Muscle of back (tissue), 13 donors: ENCODE results near the gene TMED6. TPM values are rescaled to one million over a fixed set of nuclear protein-coding genes. Genes with fewer than 3 reads are reported as not detected.

ENCODE experiments used
- DNase-seq, 3 donors: peaks; one replicate each; pipeline versions ENCODE4 v3.0.0 to v3.0.0-alpha.2; 2013
- long read RNA-seq, 9 donors: transcript quantifications; one replicate each; lab custom pipeline, GENCODE V29; 2026
- polyA plus RNA-seq, 10 donors: library from polyadenylated mRNA; unstranded; fragments of 120-200 nt; gene quantifications; one replicate each; pipeline ENCODE4 v1.2.1, GENCODE V29; 2013; ENCODE audit not compliant: insufficient read length in 10 of 10

TMED6 gene
- 1 to 10 TPM in 7 of 10 donors, under 1 TPM in 3; 0.80 to 2.0 (median 1.4) TPM for polyA plus RNA-seq
- long read RNA-seq, donor 1 = 0 reads
- long read RNA-seq, donor 2 = 0 reads
- long read RNA-seq, donor 3 = 0 reads
- long read RNA-seq, donor 4 = 0 reads
- long read RNA-seq, donor 5 = 0 reads
- long read RNA-seq, donor 6 = 0 reads
- long read RNA-seq, donor 7 = 0 reads
- long read RNA-seq, donor 8 = 0 reads
- long read RNA-seq, donor 9 = 0 reads

DNA sequence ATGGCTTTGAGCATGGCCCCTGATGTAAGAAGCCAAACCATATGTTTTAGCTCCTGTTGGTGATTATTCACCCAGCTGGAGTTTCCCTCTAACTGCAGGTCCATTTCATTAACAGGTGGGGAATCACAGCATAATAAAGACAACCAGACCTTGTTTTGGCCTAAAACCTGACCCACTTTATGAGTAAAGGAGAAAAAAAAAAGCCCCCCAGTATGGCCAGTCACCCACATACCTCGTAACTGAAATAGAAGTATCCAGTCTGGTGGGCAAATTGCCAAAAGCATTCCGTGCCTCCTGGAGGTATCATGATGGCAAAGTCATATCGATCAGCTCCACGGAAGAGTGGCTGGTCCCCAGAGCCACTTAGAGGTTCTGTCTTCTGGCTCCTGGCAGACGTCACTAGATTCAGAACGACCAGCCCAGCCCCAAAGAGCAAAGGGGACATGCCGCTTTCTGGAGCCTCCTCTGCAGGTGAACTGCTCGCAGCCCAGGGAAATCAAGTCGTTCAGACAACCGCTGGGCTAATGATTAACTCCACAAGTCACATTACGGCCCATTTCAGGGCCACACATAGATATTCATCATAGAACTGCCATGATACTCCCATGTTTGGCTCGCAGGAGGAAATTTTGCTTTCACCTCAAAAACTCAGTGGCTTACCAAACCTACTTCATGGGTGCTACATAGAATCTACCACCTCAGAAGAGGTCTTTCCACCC lies at the start of gene TMED6:
Gene TMED6 (minus strand): TSS at position 478 of the 719 bp plus-strand sequence. CDS start 33 bp downstream, at position 445.
- DNase-seq = no peak

DNA sequence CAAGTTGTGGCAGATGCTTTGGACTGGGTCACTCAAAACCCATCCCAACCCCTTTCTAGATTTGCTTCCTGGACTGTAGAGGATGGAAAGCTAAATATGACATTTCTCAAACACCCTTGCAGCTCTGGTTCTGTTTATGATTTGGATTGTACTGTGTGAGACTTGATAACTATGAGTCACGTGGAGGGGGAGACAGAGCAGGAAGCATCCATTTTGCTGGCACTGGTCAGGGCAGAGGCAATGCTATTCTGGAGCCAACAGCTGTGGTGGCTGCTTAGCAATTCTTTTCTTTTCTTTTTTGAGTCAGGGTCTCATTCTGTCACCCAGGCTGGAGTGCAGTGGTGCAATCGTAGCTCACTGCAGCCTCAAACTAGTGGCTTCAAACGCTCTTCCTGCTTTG lies 47.8 kb upstream of the TMED6 start:
- DNase-seq = no peak

DNA sequence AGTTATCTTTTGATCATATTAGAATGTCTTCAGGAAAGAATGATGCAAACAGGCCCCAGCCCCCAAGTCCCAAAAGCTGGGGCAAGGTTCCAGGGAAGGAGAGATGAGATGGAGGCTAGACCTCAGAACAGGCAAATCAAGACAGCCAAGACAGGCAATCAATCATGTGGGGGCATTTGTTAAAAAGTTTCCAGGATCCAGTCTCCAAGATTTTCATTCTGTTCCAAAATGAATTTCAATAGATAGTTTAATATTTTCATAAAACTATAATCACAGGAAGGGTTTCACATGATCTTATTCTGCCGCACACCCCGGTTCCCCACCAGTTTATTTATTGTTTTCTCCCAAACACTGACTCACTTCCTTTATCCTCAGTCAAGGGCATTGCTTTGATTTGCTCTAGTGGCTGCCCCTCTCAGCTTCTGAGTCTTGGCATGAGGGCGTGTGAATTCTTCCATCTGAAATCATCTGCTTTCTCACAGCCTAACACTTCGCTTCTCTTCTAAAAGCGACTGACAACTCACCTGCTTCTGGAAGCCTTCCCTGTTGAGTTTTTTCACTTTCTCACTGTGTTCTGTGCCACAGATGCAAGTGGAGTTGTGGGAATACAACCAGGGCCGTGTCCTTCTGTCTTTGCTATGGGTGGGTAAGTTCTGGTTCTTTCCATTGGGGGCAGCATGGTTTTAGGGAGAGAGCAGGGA lies 46.4 kb upstream of the TMED6 start:
- DNase-seq = peak; percentile 38 to 63 (median 53)

DNA sequence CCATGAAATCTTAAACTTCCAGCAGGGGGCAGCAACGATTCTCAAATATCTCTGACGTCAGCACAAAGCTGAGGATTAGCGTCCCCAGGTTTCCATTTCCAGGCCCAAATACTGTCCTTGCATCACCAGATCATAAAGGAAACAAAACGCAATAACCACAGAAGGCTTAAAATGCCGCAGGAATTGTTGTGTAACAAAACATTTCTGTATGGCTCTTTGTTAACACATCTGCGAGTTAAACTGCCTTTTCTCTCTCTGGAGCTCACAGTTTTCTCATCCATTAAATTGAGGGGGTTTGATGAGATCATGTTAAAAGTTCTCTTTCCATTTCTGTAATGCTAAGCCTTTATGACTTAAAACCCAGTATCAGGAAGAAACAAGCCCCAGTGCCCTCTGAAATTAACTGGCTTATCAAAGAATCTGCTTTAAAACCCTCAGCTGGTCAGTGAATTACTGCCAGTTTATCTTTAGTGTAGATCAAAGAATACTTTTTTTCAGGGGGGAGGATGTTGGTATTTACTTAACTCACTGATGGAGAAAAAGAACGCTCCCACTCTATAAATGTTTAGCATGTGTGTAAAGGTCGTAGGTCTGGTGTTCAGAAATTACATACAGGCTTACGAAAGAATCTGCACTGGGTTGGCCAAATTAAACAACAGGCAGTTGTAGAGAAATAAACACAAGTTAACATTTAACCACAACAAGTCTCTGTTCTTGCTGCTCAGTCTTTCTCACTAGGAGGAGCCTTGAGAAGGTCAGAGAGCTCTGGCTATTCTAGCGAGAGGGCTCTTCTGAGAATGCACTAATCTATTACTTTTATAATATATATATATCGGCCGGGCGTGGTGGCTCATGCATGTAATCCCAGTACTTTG lies 44.8 kb upstream of the TMED6 start:
- peak; percentile 89 to 93 (median 90) for DNase-seq

DNA sequence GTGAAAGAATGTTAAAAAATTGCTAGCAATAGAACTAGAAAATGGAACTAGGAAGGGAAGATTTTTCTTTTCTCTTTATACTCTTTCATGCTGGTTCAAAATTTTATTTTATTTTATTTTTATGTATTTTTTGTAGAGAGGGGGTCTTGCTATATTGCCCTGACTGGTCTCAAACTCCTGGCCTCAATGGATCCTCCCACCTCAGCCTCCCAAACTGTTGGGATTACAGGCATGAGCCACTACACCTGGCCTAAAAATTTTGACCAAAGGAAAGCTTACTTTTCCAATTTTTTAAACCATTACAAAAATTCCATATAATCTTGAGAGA lies 44.2 kb upstream of the TMED6 start:
- DNase-seq = no peak

DNA sequence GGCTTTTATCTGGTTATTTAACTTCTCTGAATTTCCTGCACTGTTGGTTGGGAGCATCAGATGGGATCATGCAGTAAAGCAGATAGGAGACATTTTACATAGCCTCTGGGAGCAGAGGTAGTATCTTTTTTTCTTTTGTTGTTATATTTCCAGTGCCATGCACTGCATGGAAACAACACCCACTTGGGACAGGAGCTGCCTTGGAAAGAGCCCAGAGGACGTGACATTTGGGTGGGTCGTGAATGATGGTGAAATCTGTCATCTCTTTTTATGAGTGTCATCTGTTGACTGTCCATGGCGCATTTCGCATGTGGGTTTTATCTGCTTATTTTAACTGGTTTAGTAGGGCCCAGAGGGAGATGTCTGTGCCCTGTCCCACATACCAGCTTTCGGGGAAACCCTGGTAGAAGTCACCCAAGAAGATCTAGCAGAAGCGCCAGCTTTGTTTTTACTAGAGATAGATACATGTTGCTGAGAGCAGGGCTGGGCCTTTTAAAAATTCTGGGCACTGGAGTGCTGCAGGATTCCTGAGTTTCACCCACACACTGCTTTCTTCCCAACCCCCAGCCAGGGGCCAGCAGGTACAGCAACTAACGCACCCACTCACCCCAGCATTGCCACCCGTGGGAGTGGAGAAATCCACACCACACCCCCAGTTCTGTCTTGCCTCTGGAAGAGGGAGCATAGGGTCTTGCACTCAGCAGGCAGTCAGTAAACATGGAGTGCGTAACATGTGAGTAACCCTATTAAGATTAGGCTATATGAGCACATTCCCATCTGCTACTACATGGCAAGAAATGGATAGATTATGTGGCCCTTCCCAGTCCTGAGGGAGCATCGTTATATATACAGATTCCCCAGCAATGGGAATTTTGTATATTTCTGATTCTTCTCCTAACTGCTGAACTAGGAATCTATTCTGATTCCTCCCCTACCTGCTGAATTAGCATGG lies 42.6 kb upstream of the TMED6 start:
- no peak for DNase-seq

DNA sequence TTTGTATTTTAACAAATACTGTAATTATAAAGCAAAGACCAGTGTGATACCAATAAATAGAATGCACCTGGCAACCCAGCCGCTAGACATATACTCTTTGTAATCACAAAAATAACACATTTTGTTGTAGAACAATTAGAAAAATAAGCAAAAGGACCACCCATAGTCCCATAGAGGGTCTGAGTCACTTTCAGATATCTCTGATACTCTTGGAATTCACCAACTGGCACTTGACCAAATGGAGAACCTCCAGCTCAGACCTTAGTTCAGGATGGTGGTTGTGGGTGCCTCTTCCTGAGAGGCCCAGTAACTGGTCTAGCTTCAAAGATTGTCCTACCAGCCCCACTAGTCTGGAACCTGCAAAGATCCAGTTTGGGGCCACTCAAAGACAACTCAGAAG lies 35.0 kb upstream of the TMED6 start:
- no peak for DNase-seq

DNA sequence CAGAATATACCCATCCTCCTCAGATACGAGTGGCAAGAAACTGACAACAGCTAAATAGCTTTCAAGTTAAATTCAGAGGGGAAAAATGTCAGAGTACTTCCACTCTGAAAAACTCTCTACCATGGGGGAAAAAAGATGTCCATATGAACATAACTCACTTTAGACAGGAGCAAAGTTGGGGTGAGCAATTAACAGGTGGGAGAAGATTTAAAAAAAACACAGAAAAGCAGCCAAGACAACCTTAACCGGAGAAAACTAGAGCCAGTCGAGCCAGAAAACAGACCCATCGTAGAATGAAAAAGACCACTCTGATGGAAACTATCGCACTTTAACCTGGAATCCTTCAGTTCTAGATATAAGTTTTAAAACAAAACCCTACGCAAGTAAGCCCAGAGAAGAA lies 33.4 kb upstream of the TMED6 start:
- DNase-seq = no peak

DNA sequence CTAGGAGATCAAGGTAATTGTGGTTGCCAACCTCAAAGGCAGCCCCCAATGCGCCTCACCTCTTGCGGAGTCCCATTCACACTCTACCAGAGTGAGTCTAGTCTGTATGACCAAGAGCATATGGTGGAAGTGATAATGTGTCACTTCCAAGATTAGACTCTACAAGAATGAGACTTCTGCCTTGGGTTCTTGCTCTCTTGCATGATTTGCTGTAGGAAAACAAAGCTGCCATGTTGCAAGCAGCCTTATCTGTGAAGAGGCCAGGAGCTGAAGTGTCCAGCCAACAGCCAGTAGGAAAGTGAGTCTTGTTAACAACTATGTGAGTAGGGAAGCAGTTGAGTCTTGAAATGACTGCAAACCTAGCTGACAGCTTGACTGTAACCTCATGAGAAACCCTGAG lies 30.8 kb upstream of the TMED6 start:
- DNase-seq = no peak

DNA sequence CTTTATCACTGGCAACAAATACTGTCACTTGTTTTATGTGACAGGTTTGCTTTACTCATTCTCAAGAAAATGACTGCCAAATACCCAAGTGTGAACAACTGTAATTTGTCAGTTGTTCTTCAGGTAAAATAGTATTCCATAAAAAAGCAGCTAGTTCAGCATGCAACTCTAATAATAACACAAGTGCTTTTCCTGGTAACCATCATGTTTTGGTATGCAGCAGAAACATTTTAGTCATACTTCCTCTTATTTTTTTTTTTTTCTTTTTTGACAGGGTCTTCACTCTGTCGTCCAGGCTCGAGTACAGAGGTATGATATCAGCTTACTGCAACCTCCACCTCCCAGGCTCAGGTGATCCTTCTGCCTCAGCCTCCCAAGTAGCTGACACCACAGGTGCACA lies 29.6 kb upstream of the TMED6 start:
- DNase-seq = no peak

DNA sequence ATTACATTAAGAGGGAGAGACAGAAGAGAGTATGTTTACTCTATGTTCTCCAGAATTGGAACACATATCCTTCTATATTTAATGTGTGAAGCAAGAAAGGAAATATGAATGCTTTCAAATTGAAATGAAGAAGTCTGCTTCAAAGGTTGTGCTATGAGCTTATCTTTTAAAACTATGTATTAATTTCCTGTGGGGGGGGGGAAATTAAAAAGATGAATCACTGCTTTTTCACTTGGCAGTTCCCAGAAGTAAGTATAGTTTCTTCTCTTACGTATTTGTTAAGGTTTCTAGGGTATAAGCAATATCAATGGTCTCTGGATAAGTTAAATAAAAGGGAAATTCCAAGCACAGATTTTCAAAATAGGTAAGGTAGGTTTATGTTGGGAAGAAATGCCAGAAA lies 27.2 kb upstream of the TMED6 start:
- no peak for DNase-seq

DNA sequence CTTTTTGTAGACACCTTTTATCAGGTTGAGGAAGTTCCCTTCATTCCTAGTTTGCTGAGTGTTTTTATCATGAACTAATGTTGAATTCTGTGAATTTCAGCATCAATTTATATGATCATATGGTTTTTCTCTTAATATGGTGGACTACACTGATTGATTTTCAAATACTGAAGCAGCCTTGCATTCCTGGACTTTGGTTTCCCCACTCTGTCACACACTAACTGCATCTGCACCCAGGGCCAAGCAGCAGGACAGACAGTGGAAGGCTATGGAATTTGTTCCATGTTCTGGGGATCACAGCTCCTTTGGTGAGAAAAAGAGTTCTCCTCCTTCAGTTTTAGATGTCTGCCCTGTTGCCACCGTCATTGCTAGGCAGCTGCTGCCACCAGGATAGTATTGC lies 26.4 kb upstream of the TMED6 start:
- DNase-seq = no peak

DNA sequence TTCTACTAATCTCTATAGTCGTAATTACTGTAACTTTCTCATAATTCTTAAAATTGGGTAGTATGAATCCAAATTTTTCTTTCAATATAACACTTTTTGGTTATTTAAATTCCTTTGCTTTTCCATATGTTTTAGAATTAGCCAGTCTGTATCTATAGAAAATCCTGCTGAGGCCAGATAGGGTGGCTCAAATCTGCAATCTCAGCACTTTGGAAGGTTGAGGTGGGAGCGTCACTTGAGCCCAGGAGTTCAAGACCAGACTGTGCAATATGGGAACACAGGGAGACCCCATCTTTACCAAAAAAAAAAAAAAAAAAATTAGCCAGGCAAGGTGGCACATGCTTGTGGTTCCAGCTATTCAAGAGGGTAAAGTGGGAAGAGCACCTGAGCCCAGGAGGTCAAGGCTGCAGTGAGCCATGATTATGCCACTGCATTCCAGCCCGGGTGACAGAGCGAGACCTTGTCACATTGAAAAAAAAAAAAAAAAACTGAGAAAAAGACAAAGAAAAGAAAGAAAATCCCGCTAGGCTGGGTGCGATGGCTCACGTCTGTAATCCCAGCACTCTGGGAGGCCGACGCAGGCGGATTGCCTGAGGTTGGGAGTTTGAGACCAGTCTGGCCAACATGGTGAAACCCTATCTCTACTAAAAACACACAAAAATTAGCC lies 24.9 kb upstream of the TMED6 start:
- no peak for DNase-seq

DNA sequence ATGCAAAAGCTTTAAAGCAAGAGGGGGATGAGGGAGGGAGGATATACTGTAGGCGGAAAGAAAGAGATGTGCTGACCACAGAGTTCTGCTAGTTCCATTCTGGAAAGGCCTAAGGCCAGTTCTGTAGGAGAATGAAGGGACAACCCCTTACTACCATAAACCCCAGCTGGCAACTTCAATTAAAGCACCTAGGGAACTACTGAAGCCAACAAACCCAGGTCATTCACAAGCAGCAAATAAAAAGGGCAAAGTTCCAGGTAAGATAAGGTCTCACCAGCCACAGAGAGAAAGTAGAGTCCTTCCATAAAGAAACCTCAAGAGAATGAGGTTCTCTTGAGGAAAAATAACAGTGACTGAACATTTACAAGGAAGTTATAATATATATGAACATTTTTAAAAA lies 21.4 kb upstream of the TMED6 start:
- no peak for DNase-seq

DNA sequence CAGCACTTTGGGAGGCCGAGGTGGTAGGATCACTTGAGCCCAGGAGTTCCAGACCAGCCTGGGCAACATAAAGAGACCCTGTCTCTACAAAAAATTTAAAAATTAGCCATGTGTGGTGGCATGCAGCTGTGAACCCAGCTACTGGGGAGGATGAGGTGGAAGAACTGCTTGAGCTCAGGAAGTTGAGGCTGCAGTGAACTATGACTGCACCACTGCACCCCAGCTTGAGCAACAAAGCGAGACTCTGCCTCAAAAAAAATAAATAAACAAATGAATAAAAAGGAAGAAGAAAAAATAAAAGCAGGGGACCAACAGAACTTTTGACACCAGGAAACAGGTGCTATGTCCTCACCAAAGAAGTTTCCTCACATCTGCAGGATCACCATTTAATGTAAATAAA lies 20.0 kb upstream of the TMED6 start:
- no peak for DNase-seq

DNA sequence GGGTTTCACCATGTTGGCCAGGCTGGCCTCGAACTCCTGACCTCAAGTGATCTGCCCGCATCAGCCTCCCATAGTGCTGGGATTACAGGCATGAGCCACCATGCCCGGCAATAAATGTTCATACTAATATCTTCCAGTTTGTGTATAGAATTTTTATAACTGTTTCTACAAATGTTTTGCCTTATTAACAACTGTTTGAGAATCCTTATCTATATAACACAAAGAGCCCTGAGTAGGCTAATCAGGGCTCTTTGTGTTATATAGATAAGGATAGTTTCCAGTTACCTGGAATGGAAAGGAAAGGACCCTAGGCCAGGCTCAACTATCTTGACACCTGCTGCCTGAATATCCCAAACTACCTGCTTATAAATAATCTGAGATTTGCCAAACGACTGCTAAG lies 17.3 kb upstream of the TMED6 start:
- no peak for DNase-seq

DNA sequence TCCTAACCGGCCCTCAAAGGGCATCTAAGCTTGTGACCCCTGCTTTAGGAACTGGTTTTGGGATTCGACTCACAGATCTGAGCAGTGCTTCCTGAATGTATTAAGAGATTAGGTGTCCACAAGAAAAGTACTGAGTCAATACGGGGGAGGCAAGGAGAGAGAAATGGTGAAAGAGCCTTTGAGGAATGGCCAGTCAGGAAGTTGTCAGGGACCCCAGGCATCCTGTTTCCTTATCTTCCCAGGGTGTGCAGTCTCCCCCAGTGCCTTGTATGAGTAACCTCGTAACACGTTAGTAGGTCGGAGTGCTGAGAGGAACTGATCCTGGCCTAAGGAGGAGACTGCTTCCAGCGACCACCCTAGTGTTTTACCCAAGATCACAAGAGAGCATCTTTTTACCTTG lies 16.4 kb upstream of the TMED6 start:
- no peak for DNase-seq

DNA sequence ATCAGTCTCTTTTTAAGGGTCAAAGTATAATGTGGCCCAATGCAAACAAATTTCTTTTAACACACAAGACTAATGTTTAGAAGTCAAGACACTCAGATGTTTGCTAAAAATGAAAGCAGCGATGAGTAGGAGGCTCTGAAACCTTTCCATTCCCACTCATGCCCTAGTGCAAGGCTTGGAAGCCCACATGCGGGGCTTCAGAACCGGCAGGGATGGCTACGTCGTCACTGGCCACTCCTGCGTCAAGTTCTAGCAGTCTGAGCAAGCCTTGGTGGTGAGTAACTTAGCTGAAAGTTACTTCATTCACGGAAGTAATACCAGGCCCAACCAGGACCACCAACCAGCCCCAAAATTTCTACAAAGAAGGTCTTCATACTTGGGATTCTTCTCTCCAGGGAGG lies 14.8 kb upstream of the TMED6 start:
- no peak for DNase-seq

DNA sequence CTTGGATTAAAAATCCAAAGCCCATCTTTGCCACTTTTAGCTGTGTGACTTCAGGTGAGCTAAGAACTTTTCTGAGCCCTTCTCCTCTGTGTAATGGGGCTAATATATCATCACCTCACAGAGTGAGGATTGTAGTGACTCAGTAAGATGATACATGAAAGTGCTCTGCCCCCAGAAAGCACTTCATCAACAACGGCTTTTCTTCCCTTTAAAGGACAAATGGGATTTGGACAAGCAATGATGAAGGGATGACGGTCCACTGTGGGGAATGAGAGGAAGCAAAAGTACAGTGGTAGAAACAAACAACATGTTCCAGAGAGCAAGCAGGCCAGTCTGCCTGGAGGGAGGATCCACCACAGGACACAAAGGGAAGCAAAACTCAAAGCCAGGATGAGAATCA lies 14.3 kb upstream of the TMED6 start:
- no peak for DNase-seq

DNA sequence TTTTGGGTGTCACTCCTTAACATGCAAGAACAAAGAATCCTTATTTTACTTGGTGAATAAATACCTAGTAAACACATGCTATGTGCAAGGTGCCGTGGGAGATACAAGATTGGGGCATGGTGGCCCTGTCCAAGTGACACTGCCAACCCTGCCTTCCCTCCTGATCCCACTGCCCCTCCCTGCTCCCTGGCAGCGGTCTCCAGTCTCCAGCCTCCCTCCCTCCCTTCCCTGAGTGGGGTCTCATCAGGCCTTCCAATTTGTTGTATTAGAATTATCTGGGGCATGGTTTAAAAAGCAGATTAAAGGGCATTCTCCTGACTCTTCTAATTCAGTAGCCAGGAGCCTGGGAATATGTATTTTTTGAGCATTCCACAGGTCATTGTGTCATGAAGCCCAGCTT lies 12.5 kb upstream of the TMED6 start:
- DNase-seq = no peak

DNA sequence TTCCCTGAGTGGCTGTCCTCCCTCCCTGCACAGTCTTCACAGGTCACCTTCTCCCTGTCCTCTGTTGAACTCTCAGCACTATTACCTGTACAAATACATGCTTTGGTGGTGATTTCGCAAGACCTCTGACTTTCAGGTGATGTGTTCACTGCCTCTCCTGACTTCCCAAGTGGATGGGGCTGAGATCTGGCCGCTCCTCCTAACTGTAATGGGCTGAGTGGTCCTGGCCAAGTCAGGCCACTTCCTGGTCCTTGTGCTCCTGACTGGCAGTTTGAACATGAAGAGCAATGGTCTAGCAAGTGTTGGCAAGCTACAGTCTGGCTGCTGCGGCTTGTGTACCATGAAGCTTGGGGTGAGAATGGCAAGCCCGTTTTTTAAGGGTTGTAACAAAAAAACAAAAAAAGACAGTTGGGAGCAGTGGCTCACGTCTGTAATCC lies 11.7 kb upstream of the TMED6 start:
- no peak for DNase-seq
